HepG2 (cell line): Measurements from ENCODE around the gene IFT122. TPM values are rescaled to one million over a fixed set of nuclear protein-coding genes. Genes with fewer than 3 reads are reported as not detected.

Source experiments
- ATAC-seq: fragments of 200-7000 bp; cut with Tn5 transposase; 3 replicates; pipeline ENCODE4 v1.9.1; 2020; ENCODE audit warnings: mild to moderate bottlenecking, moderate library complexity
- BruUV-seq: library from RNA; stranded (reverse); fragments of 400-500 nt; replicated peaks from 2 replicates; lab custom pipeline; 2021; lab: Mats Ljungman, UMichigan
- CTCF ChIA-PET: fragments of 300-600 bp; formaldehyde crosslinking; extraction: SDS; loops from one replicate; lab custom pipeline; 2021; ENCODE audit warnings: low total read pairs, inconsistent platforms, low intra/inter-chr PET ratio; lab: Yijun Ruan, JAX
- POLR2A ChIA-PET: fragments of 350-600 bp; sonication (Branson Sonifier 250); formaldehyde crosslinking; loops from one replicate; lab custom pipeline; 2020; ENCODE audit warnings: antibody characterized with exemption, inconsistent platforms; lab: Yijun Ruan, JAX
- DNase-seq: peaks from one replicate; pipeline ENCODE4 v3.0.0-alpha.2; 2015; ENCODE audit warnings: low spot score
- FAIRE-seq: peaks from 3 replicates; lab custom pipeline; 2011; peaks lifted over from hg19 to GRCh38; lab: Jason Lieb, UNC
- H2AFZ ChIP-seq: one replicate; pipeline ENCODE4 v1.6.1; 2011; ENCODE audit warnings: low read length, inconsistent platforms
- H3K27ac ChIP-seq: fragments of 300-600 bp; 3 replicates; pipeline ENCODE4 v1.8.0; 2011; ENCODE audit warnings: mixed run types, mild to moderate bottlenecking, mixed read lengths, low read length, inconsistent platforms; ENCODE audit not compliant: insufficient read depth; ENCODE audit errors: extremely low read length
- H3K27me3 ChIP-seq, 2 experiments: fragments of 200-600 bp in 1 of 2; 2 replicates in 1 of 2; 3 replicates in 1 of 2; pipeline versions ENCODE4 v1.6.0 to v1.8.0; 2011; ENCODE audit warnings: low read length in 2 of 2, mild to moderate bottlenecking in 2 of 2, moderate library complexity in 2 of 2, inconsistent platforms in 1 of 2; ENCODE audit not compliant: insufficient read depth in 2 of 2, control insufficient read depth in 1 of 2
- H3K36me3 ChIP-seq, 2 experiments: fragments of 200-600 bp in 1 of 2; replicated peaks in 1 of 2; 2 replicates in 1 of 2; 3 replicates in 1 of 2; pipeline versions ENCODE4 v1.5.1 to v1.8.0; 2011; ENCODE audit warnings: low read length in 2 of 2, inconsistent platforms in 1 of 2; ENCODE audit not compliant: insufficient read depth in 2 of 2, control insufficient read depth in 1 of 2
- H3K4me1 ChIP-seq: 2 replicates; pipeline ENCODE4 v1.5.1; 2012; ENCODE audit warnings: low read length, inconsistent platforms; ENCODE audit not compliant: insufficient read depth
- H3K4me2 ChIP-seq: 2 replicates; pipeline ENCODE4 v1.6.0; 2011; ENCODE audit warnings: low read depth, low read length, inconsistent platforms
- H3K4me3 ChIP-seq, 3 experiments: fragments of 200-600 bp in 1 of 3; sonication (generic), shearing (Covaris generic) in 1 of 3; replicated peaks in 1 of 3; 2 replicates each; pipeline ENCODE4 v1.5.1; 2011 to 2016; ENCODE audit warnings: low read length in 3 of 3, inconsistent platforms in 2 of 3, low read depth in 2 of 3, mild to moderate bottlenecking in 2 of 3, control low read depth in 1 of 3, mixed read lengths in 1 of 3; ENCODE audit not compliant: insufficient read depth in 1 of 3
- H3K79me2 ChIP-seq: one replicate; pipeline ENCODE4 v1.6.1; 2011; ENCODE audit warnings: low read length, inconsistent platforms; ENCODE audit not compliant: insufficient read depth
- H3K9ac ChIP-seq: 2 replicates; pipeline ENCODE4 v1.6.0; 2011; ENCODE audit warnings: mild to moderate bottlenecking, low read depth, low read length, inconsistent platforms; ENCODE audit not compliant: insufficient read depth
- H3K9me3 ChIP-seq: 2 replicates; pipeline ENCODE4 v1.5.1; 2012; ENCODE audit warnings: mild to moderate bottlenecking, low read length
- H4K20me1 ChIP-seq: 2 replicates; pipeline ENCODE4 v1.6.0; 2011; ENCODE audit warnings: inconsistent platforms, mild to moderate bottlenecking, low read length, moderate library complexity; ENCODE audit not compliant: insufficient read depth
- ATRX ChIP-seq: sonication (generic); formaldehyde crosslinking; IDR thresholded peaks from 2 replicates; pipeline ENCODE4 v1.4.0; 2020; ENCODE audit warnings: missing genetic modification reagents, borderline replicate concordance
- ELF3 ChIP-seq: IDR thresholded peaks from 2 replicates; pipeline ENCODE4 v1.6.1; 2016; ENCODE audit warnings: missing genetic modification reagents, missing compliant biosample characterization
- FOXO4 ChIP-seq: sonication (generic); formaldehyde crosslinking; conservative IDR thresholded peaks from 2 replicates; pipeline ENCODE4 v1.8.1; 2023; ENCODE audit warnings: missing genetic modification reagents
- HNF4A ChIP-seq: sonication (generic); formaldehyde crosslinking; IDR thresholded peaks from 2 replicates; pipeline ENCODE4 v1.4.0; 2020; ENCODE audit warnings: missing genetic modification reagents
- KDM4B ChIP-seq: sonication (generic); formaldehyde crosslinking; IDR thresholded peaks from 2 replicates; pipeline ENCODE4 v1.4.0; 2020; ENCODE audit warnings: missing genetic modification reagents
- SETDB1 ChIP-seq: sonication (generic); formaldehyde crosslinking; IDR thresholded peaks from 2 replicates; pipeline ENCODE4 v1.5.1; 2020; ENCODE audit warnings: missing genetic modification reagents, mild to moderate bottlenecking, borderline replicate concordance
- THRA ChIP-seq: sonication (generic); formaldehyde crosslinking; IDR thresholded peaks from 2 replicates; pipeline ENCODE4 v1.4.0; 2020; ENCODE audit warnings: missing genetic modification reagents, borderline replicate concordance
- ZFP62 ChIP-seq: sonication (generic); formaldehyde crosslinking; IDR thresholded peaks from 2 replicates; pipeline ENCODE4 v1.4.0; 2020; ENCODE audit warnings: missing genetic modification reagents
- ZFYVE20 ChIP-seq: sonication (generic); formaldehyde crosslinking; IDR thresholded peaks from 2 replicates; pipeline ENCODE4 v1.8.0; 2023; ENCODE audit warnings: low read depth, mild to moderate bottlenecking, moderate library complexity, missing genetic modification reagents, borderline replicate concordance
- ZNF546 ChIP-seq: sonication (generic); formaldehyde crosslinking; conservative IDR thresholded peaks from 2 replicates; pipeline ENCODE4 v1.8.1; 2023; ENCODE audit warnings: mild to moderate bottlenecking, missing genetic modification reagents
- WGBS: methylation state at CpG from one replicate; pipeline ENCODE4 v1.1.6; 2017; ENCODE audit warnings: low lambda C conversion rate; 5-methylcytosine and 5-hydroxymethylcytosine counted together
- in situ Hi-C: cut with HindIII; loops from 2 replicates; pipeline ENCODE4 v1.10.0; 2017; ENCODE audit warnings: low pct_unique_long_range_greater_than_20kb; ENCODE audit not compliant: extremely low pct_ligation_motif_present
- intact Hi-C: fragments of 100-400 bp; cut with micrococcal nuclease; formaldehyde crosslinking; loops from one replicate; pipeline ENCODE4 v1.10.0; 2022; ENCODE audit not compliant: unreplicated experiment
- polyA plus RNA-seq, 8 experiments: library from polyadenylated mRNA; depleted of rRNA in 3 of 8; stranded (reverse) in 7 of 8; unstranded in 1 of 8; fragments of >200 nt; fragmentation: Illumina TruSeq in 4 of 8; extraction: Trizol in 4 of 8; gene quantifications; 2 replicates each; pipeline versions ENCODE4 v1.2.1 to v1.2.3, GENCODE V29; 2011 to 2016; ENCODE audit warnings: low read depth in 4 of 8, missing spikeins in 1 of 8, mixed read lengths in 1 of 8; ENCODE audit not compliant: insufficient read depth in 1 of 8
- total RNA-seq, 5 experiments: library from RNA; depleted of rRNA; stranded (reverse); fragments of >200 nt; fragmentation: Illumina TruSeq; extraction: Trizol; gene quantifications; 2 replicates each; pipeline ENCODE4 v1.2.3, GENCODE V29; 2016; ENCODE audit warnings: low read depth in 1 of 5
- TF ChIP-seq, protein P1 (sequence below): sonication (generic); formaldehyde crosslinking; conservative IDR thresholded peaks from 2 replicates; pipeline ENCODE4 v1.4.0; 2020; ENCODE audit warnings: missing genetic modification reagents
- TF ChIP-seq, protein P2 (sequence below): sonication (generic); formaldehyde crosslinking; IDR thresholded peaks from 2 replicates; pipeline ENCODE4 v1.8.1; 2023; ENCODE audit warnings: missing genetic modification reagents, inconsistent platforms, borderline replicate concordance
- TF ChIP-seq, protein P3 (sequence below): sonication (generic); formaldehyde crosslinking; IDR thresholded peaks from 2 replicates; pipeline ENCODE4 v1.5.0; 2020; ENCODE audit warnings: missing genetic modification reagents

The IFT122 gene
- total and polyA plus RNA-seq, 2 of the 13 experiments (the other 11 are each of a cell fraction or from before 2014, with no cell fraction given) = 10.1 to 10.3 TPM

GRCh38 chr3:129415378-129415777, 24.6 kb upstream of the IFT122 start:
- in situ Hi-C loops (no loop called here), intact Hi-C loops (loop anchor here (5.0 kb wide), 1 partner anchor 458 kb away; no protein-coding TSS in a partner anchor)
- WGBS = 49% methylated on average over 3 of the region's 3 CpGs
- no peaks in the 10 kb centered on the region for H3K36me3 ChIP-seq
- H3K27ac ChIP-seq = peak overlapping the region; percentile 39
- ChIA-PET POLR2A (no interaction called here), CTCF (no interaction called here)
- no peaks in the 10 kb centered on the region for H3K79me2 ChIP-seq
- no peaks in the 10 kb centered on the region for H4K20me1 ChIP-seq
- H3K9me3 ChIP-seq = no peaks in the 10 kb centered on the region
- H2AFZ ChIP-seq = no peak overlapping the region
- no TSS peak for BruUV-seq
- DNase-seq (no peak), FAIRE-seq (no peak), ATAC-seq (no peak)
- peak overlapping the region; percentile 28 for H3K4me2 ChIP-seq
- no peak overlapping the region for H3K9ac ChIP-seq
- H3K4me1 ChIP-seq = peaks cover 75% of the 10 kb centered on the region
- no peaks in the 10 kb centered on the region for H3K27me3 ChIP-seq
- no peak overlapping the region for H3K4me3 ChIP-seq
- TF ChIP-seq FOXO4 (CRISPR knock-in tag) = no peak
- TF ChIP-seq ZFYVE20 (CRISPR knock-in tag) = 0 out of 2 replicates have a peak, but pooled peaks have one; percentile 27
- TF ChIP-seq, protein P1, sequence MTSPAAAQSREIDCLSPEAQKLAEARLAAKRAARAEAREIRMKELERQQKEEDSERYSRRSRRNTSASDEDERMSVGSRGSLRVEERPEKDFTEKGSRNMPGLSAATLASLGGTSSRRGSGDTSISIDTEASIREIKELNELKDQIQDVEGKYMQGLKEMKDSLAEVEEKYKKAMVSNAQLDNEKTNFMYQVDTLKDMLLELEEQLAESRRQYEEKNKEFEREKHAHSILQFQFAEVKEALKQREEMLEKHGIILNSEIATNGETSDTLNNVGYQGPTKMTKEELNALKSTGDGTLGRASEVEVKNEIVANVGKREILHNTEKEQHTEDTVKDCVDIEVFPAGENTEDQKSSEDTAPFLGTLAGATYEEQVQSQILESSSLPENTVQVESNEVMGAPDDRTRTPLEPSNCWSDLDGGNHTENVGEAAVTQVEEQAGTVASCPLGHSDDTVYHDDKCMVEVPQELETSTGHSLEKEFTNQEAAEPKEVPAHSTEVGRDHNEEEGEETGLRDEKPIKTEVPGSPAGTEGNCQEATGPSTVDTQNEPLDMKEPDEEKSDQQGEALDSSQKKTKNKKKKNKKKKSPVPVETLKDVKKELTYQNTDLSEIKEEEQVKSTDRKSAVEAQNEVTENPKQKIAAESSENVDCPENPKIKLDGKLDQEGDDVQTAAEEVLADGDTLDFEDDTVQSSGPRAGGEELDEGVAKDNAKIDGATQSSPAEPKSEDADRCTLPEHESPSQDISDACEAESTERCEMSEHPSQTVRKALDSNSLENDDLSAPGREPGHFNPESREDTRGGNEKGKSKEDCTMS (CRISPR knock-in tag) = no peak
- no peak for TF ChIP-seq ELF3 (CRISPR knock-in tag)
- TF ChIP-seq, protein P2, sequence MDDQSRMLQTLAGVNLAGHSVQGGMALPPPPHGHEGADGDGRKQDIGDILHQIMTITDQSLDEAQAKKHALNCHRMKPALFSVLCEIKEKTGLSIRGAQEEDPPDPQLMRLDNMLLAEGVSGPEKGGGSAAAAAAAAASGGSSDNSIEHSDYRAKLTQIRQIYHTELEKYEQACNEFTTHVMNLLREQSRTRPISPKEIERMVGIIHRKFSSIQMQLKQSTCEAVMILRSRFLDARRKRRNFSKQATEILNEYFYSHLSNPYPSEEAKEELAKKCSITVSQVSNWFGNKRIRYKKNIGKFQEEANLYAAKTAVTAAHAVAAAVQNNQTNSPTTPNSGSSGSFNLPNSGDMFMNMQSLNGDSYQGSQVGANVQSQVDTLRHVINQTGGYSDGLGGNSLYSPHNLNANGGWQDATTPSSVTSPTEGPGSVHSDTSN (CRISPR knock-in tag) = no peak
- no peak for TF ChIP-seq ZFP62 (CRISPR knock-in tag)
- TF ChIP-seq SETDB1 (CRISPR knock-in tag) = no peak
- TF ChIP-seq, protein P3, sequence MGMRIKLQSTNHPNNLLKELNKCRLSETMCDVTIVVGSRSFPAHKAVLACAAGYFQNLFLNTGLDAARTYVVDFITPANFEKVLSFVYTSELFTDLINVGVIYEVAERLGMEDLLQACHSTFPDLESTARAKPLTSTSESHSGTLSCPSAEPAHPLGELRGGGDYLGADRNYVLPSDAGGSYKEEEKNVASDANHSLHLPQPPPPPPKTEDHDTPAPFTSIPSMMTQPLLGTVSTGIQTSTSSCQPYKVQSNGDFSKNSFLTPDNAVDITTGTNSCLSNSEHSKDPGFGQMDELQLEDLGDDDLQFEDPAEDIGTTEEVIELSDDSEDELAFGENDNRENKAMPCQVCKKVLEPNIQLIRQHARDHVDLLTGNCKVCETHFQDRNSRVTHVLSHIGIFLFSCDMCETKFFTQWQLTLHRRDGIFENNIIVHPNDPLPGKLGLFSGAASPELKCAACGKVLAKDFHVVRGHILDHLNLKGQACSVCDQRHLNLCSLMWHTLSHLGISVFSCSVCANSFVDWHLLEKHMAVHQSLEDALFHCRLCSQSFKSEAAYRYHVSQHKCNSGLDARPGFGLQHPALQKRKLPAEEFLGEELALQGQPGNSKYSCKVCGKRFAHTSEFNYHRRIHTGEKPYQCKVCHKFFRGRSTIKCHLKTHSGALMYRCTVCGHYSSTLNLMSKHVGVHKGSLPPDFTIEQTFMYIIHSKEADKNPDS (CRISPR knock-in tag) = no peak
- peak; percentile 61; the same call in 1 of the 2 replicates for TF ChIP-seq THRA (CRISPR knock-in tag)
- no peak for TF ChIP-seq ATRX (CRISPR knock-in tag)
- TF ChIP-seq HNF4A (CRISPR knock-in tag) = peak; percentile 69
- TF ChIP-seq KDM4B = no peak
- no peak for TF ChIP-seq ZNF546 (CRISPR knock-in tag)
